Panc1 (cell line): Measurements from ENCODE around the gene KLRC4. TPM values are rescaled to one million over a fixed set of nuclear protein-coding genes. Genes with fewer than 3 reads are reported as not detected.

Experiments used
- ATAC-seq: fragments of 200-7000 bp; cut with Tn5 transposase; 2 replicates; pipeline ENCODE4 v1.9.1; 2020; ENCODE audit warnings: mild to moderate bottlenecking, moderate library complexity
- BruUV-seq: library from RNA; stranded (reverse); fragments of 400-500 nt; replicated peaks from 2 replicates; lab custom pipeline; 2021; lab: Mats Ljungman, UMichigan
- CTCF ChIA-PET: fragments of 300-600 bp; sonication (Branson Sonifier 250); formaldehyde crosslinking; loops from one replicate; lab custom pipeline; 2022; ENCODE audit warnings: antibody characterized with exemption; lab: Charles Lee
- POLR2A ChIA-PET: fragments of 300-600 bp; sonication (Branson Sonifier 250); formaldehyde crosslinking; loops from one replicate; lab custom pipeline; 2022; ENCODE audit warnings: antibody characterized with exemption; lab: Charles Lee
- DNase-seq: peaks from one replicate; pipeline ENCODE4 v3.0.0-alpha.2; 2010; ENCODE audit warnings: low read depth, low spot score
- H3K27ac ChIP-seq: 2 replicates; pipeline ENCODE4 v1.5.1; 2011; ENCODE audit warnings: mild to moderate bottlenecking, low read length, inconsistent platforms
- H3K27me3 ChIP-seq: fragments of 200-500 bp; sonication (Bioruptor generic); 2 replicates; pipeline ENCODE4 v1.6.0; 2014; ENCODE audit warnings: low read length, inconsistent platforms; ENCODE audit not compliant: control insufficient read depth, insufficient read depth
- H3K36me3 ChIP-seq: fragments of 200-500 bp; sonication (Bioruptor generic); 2 replicates; pipeline ENCODE4 v1.5.1; 2014; ENCODE audit warnings: inconsistent platforms, mild to moderate bottlenecking, low read length, moderate library complexity; ENCODE audit not compliant: control insufficient read depth, insufficient read depth
- H3K4me1 ChIP-seq: 2 replicates; pipeline ENCODE4 v1.5.1; 2011; ENCODE audit warnings: inconsistent platforms, mild to moderate bottlenecking, low read length, moderate library complexity; ENCODE audit not compliant: control insufficient read depth, insufficient read depth
- H3K4me3 ChIP-seq, 2 experiments: 2 replicates each; pipeline ENCODE4 v1.5.1; 2011 to 2012; ENCODE audit warnings: low read depth in 2 of 2, low read length in 2 of 2, mild to moderate bottlenecking in 2 of 2, inconsistent platforms in 1 of 2, moderate library complexity in 1 of 2
- H3K9me3 ChIP-seq: fragments of 200-500 bp; sonication (Bioruptor generic); 2 replicates; pipeline ENCODE4 v1.5.1; 2014; ENCODE audit warnings: low read depth, mild to moderate bottlenecking, inconsistent platforms, low read length, moderate library complexity; ENCODE audit not compliant: control insufficient read depth, insufficient read depth
- CTCF ChIP-seq: fragments of 450-650 bp; IDR thresholded peaks from 2 replicates; pipeline ENCODE4 v1.5.1; 2017; ENCODE audit warnings: mild to moderate bottlenecking
- POLR2AphosphoS5 ChIP-seq: IDR thresholded peaks from 2 replicates; pipeline ENCODE4 v1.6.1; 2012; ENCODE audit warnings: mild to moderate bottlenecking, low read depth, low read length, moderate library complexity
- REST ChIP-seq, 2 experiments: IDR thresholded peaks; 2 replicates each; pipeline ENCODE4 v1.6.1; 2011 to 2012; ENCODE audit warnings: low read depth in 2 of 2, control low read depth in 1 of 2, low read length in 1 of 2, mild to moderate bottlenecking in 1 of 2, moderate library complexity in 1 of 2; ENCODE audit not compliant: insufficient read depth in 1 of 2
- SIN3A ChIP-seq: IDR thresholded peaks from 2 replicates; pipeline ENCODE4 v1.6.1; 2012; ENCODE audit warnings: low read depth, mild to moderate bottlenecking, low read length, moderate library complexity, borderline replicate concordance; ENCODE audit not compliant: insufficient read depth
- TCF7L2 ChIP-seq: IDR thresholded peaks from 2 replicates; pipeline ENCODE4 v1.6.1; 2011; ENCODE audit warnings: mild to moderate bottlenecking, low read depth, low read length, inconsistent platforms
- in situ Hi-C: cut with HindIII; loops from 2 replicates; pipeline ENCODE4 v1.10.0; 2016; ENCODE audit warnings: low sequenced_read_pairs, low pct_unique_long_range_greater_than_20kb
- intact Hi-C: fragments of 100-400 bp; cut with micrococcal nuclease; formaldehyde crosslinking; loops from one replicate; pipeline ENCODE4 v1.10.0; 2022; ENCODE audit not compliant: unreplicated experiment
- total RNA-seq: library from RNA; stranded (reverse); gene quantifications from one replicate; pipeline ENCODE4 v1.2.1, GENCODE V29; 2021; ENCODE audit not compliant: unreplicated experiment

KLRC4 gene
- total RNA-seq, 1 experiment from 2014 or later: 1.4 TPM

GRCh38 chr12:10363658-10363913, 46.0 kb downstream of the KLRC4 start:
- intact Hi-C loops: no loop called here
- CTCF ChIA-PET: interaction anchor here (0.8 kb wide), 1 partner anchor 31 kb away, joined by 3 read pairs; no protein-coding TSS in a partner anchor

GRCh38 chr12:10362828-10363657, 46.5 kb downstream of the KLRC4 start:
- ChIA-PET CTCF (interaction anchor here (0.8 kb wide), 1 partner anchor 32 kb away, joined by 3 read pairs; no protein-coding TSS in a partner anchor), POLR2A (no interaction called here)
- intact Hi-C loops: no loop called here
- in situ Hi-C loops: no loop called here
- TSS peak; percentile 63 for BruUV-seq
- Histone ChIP-seq H3K4me1 (peaks cover 21% of the 10 kb centered on the region), H3K27ac (peak overlapping the region; percentile 94), H3K27me3 (no peaks in the 10 kb centered on the region), H3K36me3 (no peaks in the 10 kb centered on the region), H3K9me3 (peaks cover 4% of the 10 kb centered on the region; the same call in 1 of the 2 replicates), H3K4me3 (peak overlapping the region; percentile 50 to 73; a peak in 3 of 4 replicates)
- no peak for DNase-seq
- ATAC-seq: no peak
- TF ChIP-seq REST (IDR thresholded peaks at IDR 0.05; ENCODE audit: insufficient read depth in 1 of 2, low read depth in 2 of 2, low read length in 1 of 2) (no peak), TCF7L2 (no peak), CTCF (no peak), POLR2AphosphoS5 (no peak)

More at GRCh38 chr12:10363658-10363913, 46.0 kb downstream of the KLRC4 start:
- TF ChIP-seq SIN3A (no peak), TCF7L2 (no peak), CTCF (no peak), REST (IDR thresholded peaks at IDR 0.05; ENCODE audit: insufficient read depth in 1 of 2, low read depth in 2 of 2, low read length in 1 of 2) (no peak), POLR2AphosphoS5 (no peak)
- Histone ChIP-seq H3K27me3 (no peaks in the 10 kb centered on the region), H3K4me3 (peak overlapping the region; percentile 50 to 73), H3K36me3 (no peaks in the 10 kb centered on the region), H3K9me3 (peaks cover 4% of the 10 kb centered on the region; the same call in 1 of the 2 replicates), H3K27ac (peak overlapping the region; percentile 94), H3K4me1 (peaks cover 21% of the 10 kb centered on the region)
- POLR2A ChIA-PET: no interaction called here
- ATAC-seq (no peak), DNase-seq (no peak)
- no TSS peak for BruUV-seq
- in situ Hi-C loops: no loop called here
